Neural progenitor cell (in vitro differentiated cells): ENCODE results near the gene ASPDH. TPM values are rescaled to one million over a fixed set of nuclear protein-coding genes. Genes with fewer than 3 reads are reported as not detected.

Source experiments
- DNase-seq: peaks from one replicate; pipeline ENCODE4 v3.0.0-alpha.2; 2016; ENCODE audit warnings: low spot score
- H2AFZ ChIP-seq: fragments of 200-600 bp; sonication (generic); replicated peaks from 2 replicates; pipeline ENCODE4 v1.6.1; 2016; ENCODE audit warnings: antibody characterized with exemption
- H3F3A ChIP-seq: fragments of 200-600 bp; sonication (generic); 2 replicates; pipeline ENCODE4 v1.6.1; 2016; ENCODE audit warnings: antibody characterized with exemption, low read depth
- H3K27ac ChIP-seq: fragments of 200-600 bp; sonication (generic); 2 replicates; pipeline ENCODE4 v1.5.1; 2016; ENCODE audit warnings: mild to moderate bottlenecking
- H3K27me3 ChIP-seq: fragments of 200-600 bp; sonication (generic); 2 replicates; pipeline ENCODE4 v1.6.1; 2016; ENCODE audit warnings: mild to moderate bottlenecking, moderate library complexity
- H3K36me3 ChIP-seq: fragments of 200-600 bp; sonication (generic); 2 replicates; pipeline ENCODE4 v1.5.1; 2016
- H3K4me1 ChIP-seq: fragments of 200-600 bp; sonication (generic); 2 replicates; pipeline ENCODE4 v1.6.1; 2016; ENCODE audit warnings: mixed run types
- H3K4me2 ChIP-seq: fragments of 200-600 bp; sonication (generic); 2 replicates; pipeline ENCODE4 v1.6.1; 2016
- H3K4me3 ChIP-seq: fragments of 200-600 bp; sonication (generic); 2 replicates; pipeline ENCODE4 v1.5.1; 2016
- H3K79me2 ChIP-seq: fragments of 200-600 bp; sonication (generic); 2 replicates; pipeline ENCODE4 v1.6.1; 2016; ENCODE audit warnings: low read depth
- H3K9ac ChIP-seq: fragments of 200-600 bp; sonication (generic); 2 replicates; pipeline ENCODE4 v1.6.1; 2016
- H3K9me3 ChIP-seq: fragments of 200-600 bp; sonication (generic); 2 replicates; pipeline ENCODE4 v1.5.1; 2016; ENCODE audit warnings: low read depth
- H4K20me1 ChIP-seq: fragments of 200-600 bp; sonication (generic); 2 replicates; pipeline ENCODE4 v1.6.1; 2016; ENCODE audit warnings: low read depth
- H3K27ac Mint-ChIP-seq: 3 replicates; pipeline ENCODE4 v1.8.0; 2021; ENCODE audit warnings: mixed read lengths
- H3K27me3 Mint-ChIP-seq: 2 replicates; pipeline ENCODE4 v1.8.0; 2022; ENCODE audit warnings: low read depth, mild to moderate bottlenecking, inconsistent platforms, moderate library complexity, mixed read lengths; ENCODE audit not compliant: insufficient read depth
- H3K36me3 Mint-ChIP-seq: 3 replicates; pipeline ENCODE4 v1.8.0; 2021; ENCODE audit warnings: mixed read lengths
- H3K4me1 Mint-ChIP-seq: 3 replicates; pipeline ENCODE4 v1.8.0; 2021; ENCODE audit warnings: mixed read lengths
- H3K4me3 Mint-ChIP-seq: 3 replicates; pipeline ENCODE4 v1.8.0; 2021; ENCODE audit warnings: mild to moderate bottlenecking, moderate library complexity, mixed read lengths
- H3K9me3 Mint-ChIP-seq: 3 replicates; pipeline ENCODE4 v1.8.0; 2020; ENCODE audit warnings: mixed read lengths
- EZH2 ChIP-seq: fragments of 200-600 bp; sonication (generic); IDR thresholded peaks from 2 replicates; pipeline ENCODE4 v1.6.1; 2017; ENCODE audit warnings: antibody characterized with exemption, mild to moderate bottlenecking, moderate library complexity
- EZH2phosphoT487 ChIP-seq: fragments of 200-600 bp; sonication (generic); IDR thresholded peaks from 2 replicates; pipeline ENCODE4 v1.6.1; 2017; ENCODE audit warnings: antibody characterized with exemption
- total RNA-seq: library from RNA; depleted of rRNA; stranded (reverse); fragments of >200 nt; gene quantifications from 2 replicates; pipeline ENCODE4 v1.2.3, GENCODE V29; 2015; ENCODE audit warnings: low replicate concordance
- TF ChIP-seq, protein P1 (sequence below): fragments of 200-600 bp; sonication (generic); IDR thresholded peaks from 2 replicates; pipeline ENCODE4 v1.5.1; 2017; ENCODE audit warnings: antibody characterized with exemption, mild to moderate bottlenecking

Gene ASPDH
- total RNA-seq, 1 donor from 2014 or later = not detected

DNA sequence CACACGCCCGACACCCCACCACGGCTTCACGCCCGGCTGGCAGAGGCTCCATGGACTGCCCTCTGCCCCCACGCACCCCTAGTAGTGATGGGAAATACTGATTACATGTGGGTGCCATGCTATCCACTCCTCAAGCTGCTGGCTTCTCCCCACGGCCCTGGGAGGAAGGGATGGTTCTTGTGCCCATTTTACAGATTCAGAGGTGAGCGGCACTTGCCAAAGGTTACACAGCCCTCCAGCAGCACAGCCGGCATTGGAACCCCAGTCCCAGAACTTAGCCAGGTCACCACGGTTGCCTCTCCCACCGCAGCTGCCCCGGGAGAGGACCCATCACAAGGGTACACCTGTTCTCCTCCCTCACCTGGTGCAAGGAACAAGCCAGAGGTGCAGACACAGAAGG lies 41.3 kb upstream of the ASPDH start:
- Mint-ChIP-seq H3K9me3 (no peaks in the 10 kb centered on the region), H3K4me1 (peaks cover 66% of the 10 kb centered on the region), H3K4me3 (peak overlapping the region; percentile 30), H3K27me3 (peaks cover 5% of the 10 kb centered on the region), H3K36me3 (peaks cover 2% of the 10 kb centered on the region), H3K27ac (no peak overlapping the region)
- no peak overlapping the region for H3K4me2 ChIP-seq
- peaks cover 7% of the 10 kb centered on the region for H3K4me1 ChIP-seq
- DNase-seq = no peak
- H3K9ac ChIP-seq = no peak overlapping the region
- peaks cover 66% of the 10 kb centered on the region for H4K20me1 ChIP-seq
- no peak overlapping the region for H3K4me3 ChIP-seq
- TF ChIP-seq EZH2phosphoT487 (no peak), EZH2 (no peak)
- TF ChIP-seq, protein P1, sequence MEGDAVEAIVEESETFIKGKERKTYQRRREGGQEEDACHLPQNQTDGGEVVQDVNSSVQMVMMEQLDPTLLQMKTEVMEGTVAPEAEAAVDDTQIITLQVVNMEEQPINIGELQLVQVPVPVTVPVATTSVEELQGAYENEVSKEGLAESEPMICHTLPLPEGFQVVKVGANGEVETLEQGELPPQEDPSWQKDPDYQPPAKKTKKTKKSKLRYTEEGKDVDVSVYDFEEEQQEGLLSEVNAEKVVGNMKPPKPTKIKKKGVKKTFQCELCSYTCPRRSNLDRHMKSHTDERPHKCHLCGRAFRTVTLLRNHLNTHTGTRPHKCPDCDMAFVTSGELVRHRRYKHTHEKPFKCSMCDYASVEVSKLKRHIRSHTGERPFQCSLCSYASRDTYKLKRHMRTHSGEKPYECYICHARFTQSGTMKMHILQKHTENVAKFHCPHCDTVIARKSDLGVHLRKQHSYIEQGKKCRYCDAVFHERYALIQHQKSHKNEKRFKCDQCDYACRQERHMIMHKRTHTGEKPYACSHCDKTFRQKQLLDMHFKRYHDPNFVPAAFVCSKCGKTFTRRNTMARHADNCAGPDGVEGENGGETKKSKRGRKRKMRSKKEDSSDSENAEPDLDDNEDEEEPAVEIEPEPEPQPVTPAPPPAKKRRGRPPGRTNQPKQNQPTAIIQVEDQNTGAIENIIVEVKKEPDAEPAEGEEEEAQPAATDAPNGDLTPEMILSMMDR = no peak
- H3K27me3 ChIP-seq = peaks cover 88% of the 10 kb centered on the region
- no peak overlapping the region for H2AFZ ChIP-seq
- no peaks in the 10 kb centered on the region for H3K9me3 ChIP-seq
- H3K79me2 ChIP-seq = peaks cover 4% of the 10 kb centered on the region
- H3K36me3 ChIP-seq = no peaks in the 10 kb centered on the region
- no peak overlapping the region for H3K27ac ChIP-seq
- H3F3A ChIP-seq = peaks cover 14% of the 10 kb centered on the region

DNA sequence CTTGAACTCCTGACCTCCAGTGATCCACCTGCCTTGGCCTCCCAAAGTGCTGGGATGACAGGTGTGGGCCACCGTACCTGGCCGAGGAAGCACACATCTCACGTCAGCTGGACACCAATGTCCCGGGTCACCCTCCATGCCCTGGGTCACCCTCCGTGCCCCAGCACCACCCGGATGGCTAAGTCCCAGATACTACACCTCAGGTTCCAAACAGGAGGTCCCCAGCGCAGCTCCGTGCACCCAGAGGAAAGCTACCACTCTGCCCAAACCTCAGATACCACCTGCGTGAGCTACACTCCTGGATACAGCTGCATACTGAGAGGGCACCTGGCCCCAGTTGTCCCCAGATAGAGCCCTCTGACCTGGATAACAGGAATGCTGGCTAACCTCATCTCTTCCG lies 40.5 kb upstream of the ASPDH start:
- Histone ChIP-seq H3K9ac (no peak overlapping the region), H3K4me1 (peaks cover 7% of the 10 kb centered on the region), H3F3A (peaks cover 14% of the 10 kb centered on the region), H3K27ac (no peak overlapping the region), H3K79me2 (peaks cover 4% of the 10 kb centered on the region), H3K27me3 (peaks cover 88% of the 10 kb centered on the region), H3K4me3 (no peak overlapping the region), H3K4me2 (no peak overlapping the region), H3K36me3 (no peaks in the 10 kb centered on the region), H3K9me3 (no peaks in the 10 kb centered on the region), H2AFZ (no peak overlapping the region), H4K20me1 (peaks cover 68% of the 10 kb centered on the region)
- TF ChIP-seq EZH2 = no peak
- TF ChIP-seq, protein P1 = no peak
- TF ChIP-seq EZH2phosphoT487 = no peak
- Mint-ChIP-seq H3K4me3 (peak overlapping the region; percentile 32), H3K27me3 (peaks cover 7% of the 10 kb centered on the region), H3K4me1 (peaks cover 60% of the 10 kb centered on the region), H3K27ac (no peak overlapping the region), H3K36me3 (no peaks in the 10 kb centered on the region), H3K9me3 (no peaks in the 10 kb centered on the region)
- DNase-seq = no peak

DNA sequence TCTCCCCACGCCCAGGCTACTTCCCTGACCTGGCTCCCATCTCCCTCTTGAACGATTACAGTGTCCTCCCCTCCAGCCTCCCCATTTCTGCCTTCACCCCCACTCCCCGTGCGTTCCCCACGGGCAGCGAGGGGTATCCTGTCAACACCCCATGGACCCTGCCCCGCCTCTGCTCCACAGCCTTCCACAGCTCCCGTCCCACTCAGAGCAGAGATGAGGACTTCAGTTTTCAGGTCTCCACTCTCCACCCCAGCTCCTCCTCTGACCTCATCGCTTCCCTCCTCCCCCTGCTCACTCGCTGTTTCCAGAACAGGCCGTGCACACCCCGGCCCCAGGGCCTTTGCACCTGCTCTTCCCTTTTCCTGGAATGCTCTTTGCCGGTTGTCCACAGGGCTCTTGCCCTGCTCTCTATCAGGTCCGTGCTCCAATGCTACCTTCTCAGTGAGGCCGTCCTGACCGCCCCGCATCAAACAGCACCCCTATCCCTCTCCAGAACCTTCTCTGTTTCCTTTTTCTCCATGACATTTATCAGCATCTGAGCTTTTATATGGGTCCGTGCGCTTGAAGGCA lies 39.5 kb upstream of the ASPDH start:
- Histone ChIP-seq H4K20me1 (peaks cover 63% of the 10 kb centered on the region), H3F3A (peaks cover 14% of the 10 kb centered on the region), H3K9me3 (no peaks in the 10 kb centered on the region), H3K79me2 (peaks cover 4% of the 10 kb centered on the region), H3K27ac (no peak overlapping the region), H3K27me3 (peaks cover 81% of the 10 kb centered on the region), H3K36me3 (no peaks in the 10 kb centered on the region), H2AFZ (no peak overlapping the region), H3K4me2 (no peak overlapping the region), H3K9ac (no peak overlapping the region), H3K4me1 (peaks cover 7% of the 10 kb centered on the region), H3K4me3 (no peak overlapping the region)
- Mint-ChIP-seq H3K4me1 (peaks cover 53% of the 10 kb centered on the region), H3K4me3 (peak overlapping the region; percentile 64), H3K27ac (peak overlapping the region; percentile 88), H3K27me3 (peaks cover 7% of the 10 kb centered on the region), H3K9me3 (no peaks in the 10 kb centered on the region), H3K36me3 (no peaks in the 10 kb centered on the region)
- TF ChIP-seq, protein P1 = no peak
- TF ChIP-seq EZH2 (no peak), EZH2phosphoT487 (no peak)
- no peak for DNase-seq
